Left lung (tissue), 10 donors: ENCODE results near the gene KHDC1. TPM values are rescaled to one million over a fixed set of nuclear protein-coding genes. Genes with fewer than 3 reads are reported as not detected.
"Not testable (repeated sequence)": the region's sequence is repeated elsewhere in the genome, so short reads cannot be mapped to it uniquely, and the experiment has no call there.

Experiments
- ATAC-seq: fragments of 200-7000 bp; cut with Tn5 transposase; one replicate; pipeline ENCODE4 v1.9.1; 2020; ENCODE audit warnings: moderate library complexity
- DNase-seq, 4 donors: peaks; one replicate each; pipeline ENCODE4 v3.0.0-alpha.2; 2013 to 2020
- H3K27ac ChIP-seq, 2 donors: fragments of 200-600 bp; sonication (generic) in 1 of 2; one replicate each; pipeline versions ENCODE4 v1.5.0 to v1.8.0; 2020 to 2021
- H3K27me3 ChIP-seq, 2 donors: fragments of 200-600 bp; sonication (generic) in 1 of 2; one replicate each; pipeline versions ENCODE4 v1.5.0 to v1.8.0; 2020 to 2021
- H3K36me3 ChIP-seq, 2 donors: fragments of 200-600 bp; sonication (generic) in 1 of 2; one replicate each; pipeline versions ENCODE4 v1.5.0 to v1.8.0; 2020 to 2021
- H3K4me1 ChIP-seq, 2 donors: fragments of 200-600 bp; one replicate each; pipeline ENCODE4 v1.8.0; 2021
- H3K4me3 ChIP-seq, 2 donors: fragments of 200-600 bp; sonication (generic) in 1 of 2; one replicate each; pipeline versions ENCODE4 v1.5.0 to v1.8.0; 2020 to 2021; ENCODE audit warnings: mild to moderate bottlenecking in 1 of 2
- H3K9me3 ChIP-seq, 2 donors: fragments of 200-600 bp; sonication (generic) in 1 of 2; one replicate each; pipeline versions ENCODE4 v1.5.0 to v1.8.0; 2020 to 2021
- CTCF ChIP-seq, 2 donors: fragments of 200-600 bp; sonication (generic) in 1 of 2; IDR thresholded peaks; one replicate each; pipeline versions ENCODE4 v1.5.0 to v1.8.0; 2021; ENCODE audit warnings: antibody characterized with exemption in 2 of 2
- intact Hi-C, 2 donors: fragments of 100-400 bp; cut with DNase I; formaldehyde crosslinking; loops; one replicate each; pipeline versions ENCODE4 v1.11.2 to v1.14.2; 2022
- polyA plus RNA-seq, 6 donors: library from polyadenylated mRNA; unstranded; fragments of 120-200 nt; gene quantifications; one replicate each; pipeline ENCODE4 v1.2.1, GENCODE V29; 2013; ENCODE audit not compliant: insufficient read length in 6 of 6
- total RNA-seq, 2 donors: library from RNA; stranded (reverse); fragmentation: NEBNext Ultra II Directional; extraction: Animal tissue kit (Norgen Biotek cat#: 25700); gene quantifications; one replicate each; pipeline ENCODE4 v1.2.1, GENCODE V29; 2021
- donor health status: DM: no; HTN: yes; CAD: no.
- donor health status: DM: no; HTN: no; CAD: no.

Gene KHDC1
- total and polyA plus RNA-seq, 8 donors, result 1.9 to 13.5 (median 12.0) TPM

DNA sequence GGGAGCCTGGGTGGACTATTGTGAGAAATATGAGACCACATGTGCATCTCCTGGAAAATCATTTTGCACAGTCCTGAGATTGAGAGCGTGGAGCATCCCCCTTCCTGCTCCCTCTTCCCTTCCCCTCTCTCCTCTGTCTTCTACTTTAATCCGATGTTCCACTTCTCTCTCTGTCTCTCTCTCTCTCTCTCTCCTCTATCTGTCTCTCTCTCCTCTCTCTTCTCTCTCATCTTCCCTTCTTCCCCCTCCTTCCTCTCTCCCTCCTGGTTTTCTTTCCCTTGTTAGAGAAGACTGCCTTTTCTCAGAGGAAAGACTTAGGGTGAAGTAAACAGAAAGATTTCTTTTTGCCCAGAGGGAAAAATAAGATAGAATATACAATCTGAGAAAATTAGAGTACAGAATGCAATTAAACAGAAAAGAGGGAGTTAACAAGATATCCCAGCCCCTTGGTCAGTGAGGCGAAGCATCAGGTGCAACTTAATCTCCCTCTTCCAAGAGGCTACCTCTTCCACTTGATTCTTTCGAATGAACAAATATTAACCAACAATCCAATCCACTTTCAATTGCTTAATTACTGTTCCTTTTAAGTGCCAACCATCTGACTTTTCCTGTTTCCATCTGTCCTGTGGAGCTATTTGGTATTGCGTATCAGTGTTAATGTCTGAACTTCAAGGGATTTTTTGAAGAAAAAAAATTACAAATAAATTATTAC lies 14.6 kb downstream of the KHDC1 start:
- intact Hi-C loops, result no loop called here
- Histone ChIP-seq H3K4me3 (no peak overlapping the region), H3K9me3 (no peaks in the 10 kb centered on the region), H3K27ac (no peak overlapping the region), H3K27me3 (no peaks in the 10 kb centered on the region), H3K36me3 (no peaks in the 10 kb centered on the region), H3K4me1 (no peaks in the 10 kb centered on the region)
- peak; percentile 16 for ATAC-seq
- DNase-seq, result no peak
- no peak for TF ChIP-seq CTCF (IDR thresholded peaks at IDR 0.05)

- no peak for TF ChIP-seq CTCF (IDR thresholded peaks at IDR 0.05)
- Histone ChIP-seq H3K27me3 (no peaks in the 10 kb centered on the region), H3K9me3 (no peaks in the 10 kb centered on the region), H3K4me1 (no peaks in the 10 kb centered on the region), H3K27ac (no peak overlapping the region), H3K36me3 (no peaks in the 10 kb centered on the region), H3K4me3 (no peak overlapping the region)
- no peak for DNase-seq
- intact Hi-C loops, result no loop called here
- no peak for ATAC-seq
Observed at GRCh38 chr6:73242001-73242400, 21.0 kb downstream of the KHDC1 start.

DNA sequence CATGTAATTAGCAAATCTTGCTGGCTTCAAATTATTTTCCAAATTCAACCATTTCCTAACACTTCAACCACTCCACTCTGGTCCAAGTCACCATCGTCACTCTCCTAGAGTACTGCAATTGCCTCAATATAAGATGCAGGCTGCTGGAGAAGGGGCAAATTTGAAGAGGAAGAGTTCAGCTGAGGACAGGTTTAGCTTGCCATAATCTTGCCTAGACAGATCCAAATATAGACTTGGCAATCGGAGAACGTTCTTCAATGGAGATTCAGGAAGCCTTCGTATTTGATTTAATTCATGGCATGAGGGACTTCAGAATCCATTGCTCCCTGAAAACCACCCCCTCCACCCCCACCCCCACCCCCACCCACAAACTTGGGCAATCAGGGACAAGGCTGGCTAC lies 22.3 kb downstream of the KHDC1 start:
- intact Hi-C loops, result no loop called here
- ATAC-seq, result no peak
- DNase-seq, result no peak
- no peaks in the 10 kb centered on the region for H3K27me3 ChIP-seq
- H3K36me3 ChIP-seq, result no peaks in the 10 kb centered on the region
- H3K9me3 ChIP-seq, result no peaks in the 10 kb centered on the region
- no peak for TF ChIP-seq CTCF (IDR thresholded peaks at IDR 0.05)
- H3K4me1 ChIP-seq, result no peaks in the 10 kb centered on the region
- no peak overlapping the region for H3K27ac ChIP-seq
- H3K4me3 ChIP-seq, result no peak overlapping the region

GRCh38 chr6:73236144-73236750 lies 26.7 kb downstream of the KHDC1 start:
- Histone ChIP-seq H3K27me3 (no peaks in the 10 kb centered on the region), H3K4me3 (no peak overlapping the region), H3K9me3 (no peaks in the 10 kb centered on the region), H3K27ac (no peak overlapping the region), H3K4me1 (no peaks in the 10 kb centered on the region), H3K36me3 (no peaks in the 10 kb centered on the region)
- intact Hi-C loops, result no loop called here
- peak; percentile 36 for ATAC-seq
- DNase-seq, result no peak
- TF ChIP-seq CTCF (IDR thresholded peaks at IDR 0.05), result no peak

- intact Hi-C loops, result no loop called here
- DNase-seq (no peak), ATAC-seq (no peak)
- no peaks in the 10 kb centered on the region for H3K9me3 ChIP-seq
- H3K4me3 ChIP-seq, result no peak overlapping the region
- no peaks in the 10 kb centered on the region for H3K27me3 ChIP-seq
- H3K36me3 ChIP-seq, result no peaks in the 10 kb centered on the region
- H3K4me1 ChIP-seq, result no peaks in the 10 kb centered on the region
- no peak for TF ChIP-seq CTCF (IDR thresholded peaks at IDR 0.05)
- H3K27ac ChIP-seq, result no peak overlapping the region
Observed at GRCh38 chr6:73234733-73235132, 28.3 kb downstream of the KHDC1 start.

DNA sequence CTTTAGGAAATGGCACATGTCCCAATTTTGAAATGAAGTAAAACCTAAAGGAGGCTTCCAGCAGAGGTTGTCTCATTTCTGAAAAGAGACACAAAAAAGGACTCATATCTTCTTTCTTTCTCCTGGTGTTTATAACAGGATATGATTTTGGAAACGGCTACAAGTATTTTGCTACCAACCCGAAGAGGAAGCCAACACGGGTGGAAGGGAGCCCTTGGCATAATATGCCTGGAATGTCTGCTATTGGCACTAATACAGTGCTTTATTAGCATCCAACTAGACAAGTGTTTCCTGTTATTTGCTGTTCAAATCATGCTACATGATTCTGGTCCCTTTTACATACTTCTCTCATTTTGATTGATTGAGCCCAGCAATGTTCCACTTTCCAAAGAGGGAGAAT lies 29.0 kb downstream of the KHDC1 start:
- H3K36me3 ChIP-seq, H3K4me3 ChIP-seq, H3K4me1 ChIP-seq, DNase-seq, H3K9me3 ChIP-seq, H3K27me3 ChIP-seq, ATAC-seq, H3K27ac ChIP-seq, intact Hi-C loops: not testable (repeated sequence)
